GM12878 (cell line): ENCODE measurements around the gene FAM222A.

Source experiments
- CBX5 ChIP-seq: sonication (generic); IDR thresholded peaks from 2 replicates; pipeline ENCODE4 v1.6.1; 2016; ENCODE audit warnings: low read depth, moderate library complexity, mild to moderate bottlenecking, inconsistent platforms
- ESRRA ChIP-seq: IDR thresholded peaks from 2 replicates; pipeline ENCODE4 v1.6.1; 2012; ENCODE audit warnings: mild to moderate bottlenecking, low read length, improper control_type of control experiment
- FOXK2 ChIP-seq: fragments of 450-650 bp; IDR thresholded peaks from 2 replicates; pipeline ENCODE4 v1.6.1; 2017; ENCODE audit warnings: mild to moderate bottlenecking, moderate library complexity
- JUND ChIP-seq: IDR thresholded peaks from 2 replicates; pipeline ENCODE4 v1.6.1; 2012; ENCODE audit warnings: low read depth, mild to moderate bottlenecking, low read length, improper control_type of control experiment, moderate library complexity
- POLR2A ChIP-seq: IDR thresholded peaks from 2 replicates; pipeline ENCODE4 v1.6.1; 2011; ENCODE audit warnings: low read depth, mild to moderate bottlenecking, low read length
- POLR2AphosphoS5 ChIP-seq: IDR thresholded peaks from 2 replicates; pipeline ENCODE4 v1.6.1; 2011; ENCODE audit warnings: mild to moderate bottlenecking, low read length, inconsistent platforms
- SREBF2 ChIP-seq: IDR thresholded peaks from 2 replicates; pipeline ENCODE4 v1.6.1; 2012; ENCODE audit warnings: mild to moderate bottlenecking, low read length
- TAF1 ChIP-seq: IDR thresholded peaks from 2 replicates; pipeline ENCODE4 v1.6.1; 2011; ENCODE audit warnings: mild to moderate bottlenecking, low read depth, low read length, borderline replicate concordance
- TCF7 ChIP-seq: IDR thresholded peaks from 2 replicates; pipeline ENCODE4 v1.6.1; 2014; ENCODE audit warnings: antibody characterized with exemption, borderline replicate concordance
- ZNF384 ChIP-seq: IDR thresholded peaks from 2 replicates; pipeline ENCODE4 v1.6.1; 2012; ENCODE audit warnings: low read depth, mild to moderate bottlenecking, low read length, improper control_type of control experiment, borderline replicate concordance
- TF ChIP-seq, protein P1 (sequence below), 3 experiments: IDR thresholded peaks in 2 of 3; conservative IDR thresholded peaks in 1 of 3; 2 replicates each; pipeline ENCODE4 v1.5.1; 2011; ENCODE audit warnings: low read depth in 3 of 3, low read length in 3 of 3, mild to moderate bottlenecking in 3 of 3, control low read depth in 2 of 3, moderate library complexity in 2 of 3, inconsistent platforms in 1 of 3, mixed read lengths in 1 of 3; ENCODE audit not compliant: control insufficient read depth in 2 of 3, insufficient read depth in 1 of 3; ENCODE audit errors: extremely low read depth in 1 of 3
- TF ChIP-seq, protein P2 (sequence below): IDR thresholded peaks from 2 replicates; pipeline ENCODE4 v1.6.1; 2011; ENCODE audit warnings: mild to moderate bottlenecking, low read depth, low read length, moderate library complexity; ENCODE audit not compliant: insufficient replicate concordance
- TF ChIP-seq, protein P3 (sequence below): IDR thresholded peaks from 2 replicates; pipeline ENCODE4 v1.6.1; 2011; ENCODE audit warnings: low read depth, mild to moderate bottlenecking, low read length, moderate library complexity, borderline replicate concordance; ENCODE audit errors: extremely low read depth
- TF ChIP-seq, protein P4 (sequence below): IDR thresholded peaks from 2 replicates; pipeline ENCODE4 v1.6.1; 2011; ENCODE audit warnings: borderline replicate concordance, low read depth, mild to moderate bottlenecking, moderate library complexity, low read length; ENCODE audit not compliant: insufficient read depth, poor library complexity, severe bottlenecking

DNA sequence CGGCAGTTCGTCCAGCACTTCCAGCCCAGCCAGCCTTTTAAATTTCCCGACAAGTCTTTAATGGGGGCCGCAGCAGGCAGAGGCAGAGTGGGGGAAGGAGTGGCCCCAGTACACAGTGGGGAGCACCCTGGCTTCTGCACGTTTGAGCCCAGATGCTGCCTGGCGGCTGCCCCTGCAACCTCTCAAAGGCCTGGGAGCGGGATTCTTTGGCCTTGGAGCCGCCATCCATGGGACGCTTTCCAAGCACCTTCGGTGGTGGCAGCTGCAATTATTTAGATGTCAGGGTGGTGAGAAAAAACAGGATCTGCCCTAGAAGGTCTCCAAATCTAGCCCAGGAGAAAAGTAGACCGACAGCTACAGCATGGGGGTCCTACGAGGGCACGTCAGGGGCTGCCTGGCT, 46.0 kb downstream of the FAM222A start:
- TF ChIP-seq CBX5 (no peak), ZNF384 (no peak), JUND (no peak), FOXK2 (no peak), TCF7 (no peak), POLR2AphosphoS5 (no peak), POLR2A (no peak), SREBF2 (no peak), TAF1 (no peak), ESRRA (no peak)
- TF ChIP-seq, protein P1, sequence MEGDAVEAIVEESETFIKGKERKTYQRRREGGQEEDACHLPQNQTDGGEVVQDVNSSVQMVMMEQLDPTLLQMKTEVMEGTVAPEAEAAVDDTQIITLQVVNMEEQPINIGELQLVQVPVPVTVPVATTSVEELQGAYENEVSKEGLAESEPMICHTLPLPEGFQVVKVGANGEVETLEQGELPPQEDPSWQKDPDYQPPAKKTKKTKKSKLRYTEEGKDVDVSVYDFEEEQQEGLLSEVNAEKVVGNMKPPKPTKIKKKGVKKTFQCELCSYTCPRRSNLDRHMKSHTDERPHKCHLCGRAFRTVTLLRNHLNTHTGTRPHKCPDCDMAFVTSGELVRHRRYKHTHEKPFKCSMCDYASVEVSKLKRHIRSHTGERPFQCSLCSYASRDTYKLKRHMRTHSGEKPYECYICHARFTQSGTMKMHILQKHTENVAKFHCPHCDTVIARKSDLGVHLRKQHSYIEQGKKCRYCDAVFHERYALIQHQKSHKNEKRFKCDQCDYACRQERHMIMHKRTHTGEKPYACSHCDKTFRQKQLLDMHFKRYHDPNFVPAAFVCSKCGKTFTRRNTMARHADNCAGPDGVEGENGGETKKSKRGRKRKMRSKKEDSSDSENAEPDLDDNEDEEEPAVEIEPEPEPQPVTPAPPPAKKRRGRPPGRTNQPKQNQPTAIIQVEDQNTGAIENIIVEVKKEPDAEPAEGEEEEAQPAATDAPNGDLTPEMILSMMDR (IDR thresholded peaks at IDR 0.05 in 2 of 3, conservative IDR thresholded peaks at IDR 0.05 in 1 of 3; ENCODE audit: control insufficient read depth in 2 of 3, extremely low read depth in 1 of 3, insufficient read depth in 1 of 3, low read depth in 3 of 3, low read length in 3 of 3): no peak
- TF ChIP-seq, protein P2, sequence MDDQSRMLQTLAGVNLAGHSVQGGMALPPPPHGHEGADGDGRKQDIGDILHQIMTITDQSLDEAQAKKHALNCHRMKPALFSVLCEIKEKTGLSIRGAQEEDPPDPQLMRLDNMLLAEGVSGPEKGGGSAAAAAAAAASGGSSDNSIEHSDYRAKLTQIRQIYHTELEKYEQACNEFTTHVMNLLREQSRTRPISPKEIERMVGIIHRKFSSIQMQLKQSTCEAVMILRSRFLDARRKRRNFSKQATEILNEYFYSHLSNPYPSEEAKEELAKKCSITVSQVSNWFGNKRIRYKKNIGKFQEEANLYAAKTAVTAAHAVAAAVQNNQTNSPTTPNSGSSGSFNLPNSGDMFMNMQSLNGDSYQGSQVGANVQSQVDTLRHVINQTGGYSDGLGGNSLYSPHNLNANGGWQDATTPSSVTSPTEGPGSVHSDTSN: no peak
- TF ChIP-seq, protein P3, sequence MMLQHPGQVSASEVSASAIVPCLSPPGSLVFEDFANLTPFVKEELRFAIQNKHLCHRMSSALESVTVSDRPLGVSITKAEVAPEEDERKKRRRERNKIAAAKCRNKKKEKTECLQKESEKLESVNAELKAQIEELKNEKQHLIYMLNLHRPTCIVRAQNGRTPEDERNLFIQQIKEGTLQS: no peak
- TF ChIP-seq, protein P4, sequence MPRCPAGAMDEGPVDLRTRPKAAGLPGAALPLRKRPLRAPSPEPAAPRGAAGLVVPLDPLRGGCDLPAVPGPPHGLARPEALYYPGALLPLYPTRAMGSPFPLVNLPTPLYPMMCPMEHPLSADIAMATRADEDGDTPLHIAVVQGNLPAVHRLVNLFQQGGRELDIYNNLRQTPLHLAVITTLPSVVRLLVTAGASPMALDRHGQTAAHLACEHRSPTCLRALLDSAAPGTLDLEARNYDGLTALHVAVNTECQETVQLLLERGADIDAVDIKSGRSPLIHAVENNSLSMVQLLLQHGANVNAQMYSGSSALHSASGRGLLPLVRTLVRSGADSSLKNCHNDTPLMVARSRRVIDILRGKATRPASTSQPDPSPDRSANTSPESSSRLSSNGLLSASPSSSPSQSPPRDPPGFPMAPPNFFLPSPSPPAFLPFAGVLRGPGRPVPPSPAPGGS: no peak
